ENCODE data around the gene OSBP2.

Gene OSBP2

DNA sequence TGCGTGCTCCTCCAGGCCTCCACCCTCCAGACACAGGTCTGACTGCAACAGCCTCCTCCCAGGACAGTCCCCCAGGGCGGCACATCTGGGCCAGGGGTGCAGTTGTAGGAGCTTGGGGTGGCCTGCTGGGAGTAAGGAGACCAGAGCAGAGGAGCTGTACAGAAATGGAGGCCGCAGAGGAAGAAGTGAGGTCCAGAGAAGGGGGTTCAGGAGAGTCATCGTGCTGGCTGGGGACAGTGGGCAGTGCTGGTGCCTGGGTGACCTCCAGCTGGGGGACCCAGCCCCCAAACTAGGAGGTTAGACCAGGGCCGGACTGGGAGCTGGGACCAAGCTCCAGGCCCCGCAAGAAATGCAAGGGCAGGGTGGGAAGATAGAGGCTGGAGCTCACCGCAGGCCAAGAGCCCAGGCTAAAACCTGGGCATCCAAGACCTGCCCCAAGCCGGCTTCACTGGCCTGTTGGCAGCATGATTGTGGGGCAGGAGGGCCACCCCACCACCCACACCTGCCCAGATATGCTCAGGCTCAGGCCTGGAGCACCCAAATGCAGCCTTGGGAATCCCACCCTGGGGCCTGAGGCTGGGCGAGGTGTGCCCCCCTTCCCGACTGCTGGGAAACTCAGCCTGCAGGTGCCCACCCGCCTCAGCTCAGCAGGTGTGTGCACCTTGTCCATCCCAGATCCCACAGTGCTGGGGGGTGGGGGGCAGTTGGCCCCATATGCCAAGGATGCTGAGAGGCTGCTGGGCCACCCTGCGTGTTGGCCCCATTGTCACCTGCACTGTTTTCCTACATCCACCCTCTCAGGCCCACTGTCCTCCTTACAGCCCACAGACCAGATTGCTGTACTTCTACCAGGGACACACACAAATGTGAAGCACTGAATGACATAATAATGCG lies 177.0 kb downstream of the OSBP2 start:
- TF ChIP-seq EP300 (IDR thresholded peaks at IDR 0.05; ENCODE audit: borderline replicate concordance) (no peak), ZBTB7A (IDR thresholded peaks at IDR 0.05; ENCODE audit: low read depth) (no peak), TCF12 (IDR thresholded peaks at IDR 0.05; ENCODE audit: low read depth) (no peak), EGR1 (IDR thresholded peaks at IDR 0.05) (no peak), CREB1 (IDR thresholded peaks at IDR 0.05; ENCODE audit: low read depth) (no peak), CEBPB (IDR thresholded peaks at IDR 0.05) (no peak)
- TF ChIP-seq, protein P1, sequence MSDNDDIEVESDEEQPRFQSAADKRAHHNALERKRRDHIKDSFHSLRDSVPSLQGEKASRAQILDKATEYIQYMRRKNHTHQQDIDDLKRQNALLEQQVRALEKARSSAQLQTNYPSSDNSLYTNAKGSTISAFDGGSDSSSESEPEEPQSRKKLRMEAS (IDR thresholded peaks at IDR 0.05): no peak

DNA sequence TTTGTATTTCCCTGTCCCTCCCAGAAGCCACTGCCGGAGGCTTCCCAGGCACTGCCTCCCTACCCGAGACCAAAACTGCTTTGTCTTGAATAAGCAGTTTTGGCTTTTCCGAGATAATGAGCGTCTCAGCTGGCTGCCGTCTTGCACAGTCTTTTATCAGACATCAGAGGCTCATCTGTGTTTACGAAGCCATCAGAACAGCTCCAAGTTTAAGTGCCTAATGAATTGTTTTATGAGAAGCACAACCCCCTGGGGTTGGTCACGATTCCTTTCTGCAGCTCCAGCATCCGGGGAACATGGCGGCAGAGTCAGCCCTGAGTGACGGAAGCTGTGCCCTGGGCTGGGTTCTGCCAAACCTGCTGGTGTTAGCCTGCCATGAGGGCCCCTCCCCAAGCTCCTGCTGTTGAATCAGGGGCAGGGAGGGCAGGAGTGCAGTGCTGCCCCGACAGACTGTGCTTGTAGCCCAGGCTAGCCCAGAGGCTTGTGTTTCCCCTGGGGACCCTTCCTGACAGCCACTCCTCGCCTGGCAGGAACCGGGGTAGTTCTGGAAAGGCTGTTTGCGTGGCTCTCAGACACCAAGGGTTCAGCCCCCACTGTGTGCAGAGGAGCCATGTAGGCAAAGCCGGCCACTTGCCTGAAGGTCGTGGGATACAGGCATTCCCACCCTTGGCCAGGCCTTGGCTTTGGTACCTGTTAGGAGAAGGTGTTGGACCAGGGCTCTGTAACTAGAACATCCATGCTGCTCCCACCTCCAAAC lies 177.8 kb downstream of the OSBP2 start:
- TF ChIP-seq, protein P2, sequence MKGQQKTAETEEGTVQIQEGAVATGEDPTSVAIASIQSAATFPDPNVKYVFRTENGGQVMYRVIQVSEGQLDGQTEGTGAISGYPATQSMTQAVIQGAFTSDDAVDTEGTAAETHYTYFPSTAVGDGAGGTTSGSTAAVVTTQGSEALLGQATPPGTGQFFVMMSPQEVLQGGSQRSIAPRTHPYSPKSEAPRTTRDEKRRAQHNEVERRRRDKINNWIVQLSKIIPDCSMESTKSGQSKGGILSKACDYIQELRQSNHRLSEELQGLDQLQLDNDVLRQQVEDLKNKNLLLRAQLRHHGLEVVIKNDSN (IDR thresholded peaks at IDR 0.05): no peak
- TF ChIP-seq CREB1 (IDR thresholded peaks at IDR 0.05; ENCODE audit: low read depth) (no peak), FOXM1 (IDR thresholded peaks at IDR 0.05; ENCODE audit: borderline replicate concordance, low read depth) (no peak), TCF12 (IDR thresholded peaks at IDR 0.05; ENCODE audit: low read depth) (no peak)
- TF ChIP-seq, protein P3, sequence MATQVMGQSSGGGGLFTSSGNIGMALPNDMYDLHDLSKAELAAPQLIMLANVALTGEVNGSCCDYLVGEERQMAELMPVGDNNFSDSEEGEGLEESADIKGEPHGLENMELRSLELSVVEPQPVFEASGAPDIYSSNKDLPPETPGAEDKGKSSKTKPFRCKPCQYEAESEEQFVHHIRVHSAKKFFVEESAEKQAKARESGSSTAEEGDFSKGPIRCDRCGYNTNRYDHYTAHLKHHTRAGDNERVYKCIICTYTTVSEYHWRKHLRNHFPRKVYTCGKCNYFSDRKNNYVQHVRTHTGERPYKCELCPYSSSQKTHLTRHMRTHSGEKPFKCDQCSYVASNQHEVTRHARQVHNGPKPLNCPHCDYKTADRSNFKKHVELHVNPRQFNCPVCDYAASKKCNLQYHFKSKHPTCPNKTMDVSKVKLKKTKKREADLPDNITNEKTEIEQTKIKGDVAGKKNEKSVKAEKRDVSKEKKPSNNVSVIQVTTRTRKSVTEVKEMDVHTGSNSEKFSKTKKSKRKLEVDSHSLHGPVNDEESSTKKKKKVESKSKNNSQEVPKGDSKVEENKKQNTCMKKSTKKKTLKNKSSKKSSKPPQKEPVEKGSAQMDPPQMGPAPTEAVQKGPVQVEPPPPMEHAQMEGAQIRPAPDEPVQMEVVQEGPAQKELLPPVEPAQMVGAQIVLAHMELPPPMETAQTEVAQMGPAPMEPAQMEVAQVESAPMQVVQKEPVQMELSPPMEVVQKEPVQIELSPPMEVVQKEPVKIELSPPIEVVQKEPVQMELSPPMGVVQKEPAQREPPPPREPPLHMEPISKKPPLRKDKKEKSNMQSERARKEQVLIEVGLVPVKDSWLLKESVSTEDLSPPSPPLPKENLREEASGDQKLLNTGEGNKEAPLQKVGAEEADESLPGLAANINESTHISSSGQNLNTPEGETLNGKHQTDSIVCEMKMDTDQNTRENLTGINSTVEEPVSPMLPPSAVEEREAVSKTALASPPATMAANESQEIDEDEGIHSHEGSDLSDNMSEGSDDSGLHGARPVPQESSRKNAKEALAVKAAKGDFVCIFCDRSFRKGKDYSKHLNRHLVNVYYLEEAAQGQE (IDR thresholded peaks at IDR 0.05; ENCODE audit: low read depth): no peak

DNA sequence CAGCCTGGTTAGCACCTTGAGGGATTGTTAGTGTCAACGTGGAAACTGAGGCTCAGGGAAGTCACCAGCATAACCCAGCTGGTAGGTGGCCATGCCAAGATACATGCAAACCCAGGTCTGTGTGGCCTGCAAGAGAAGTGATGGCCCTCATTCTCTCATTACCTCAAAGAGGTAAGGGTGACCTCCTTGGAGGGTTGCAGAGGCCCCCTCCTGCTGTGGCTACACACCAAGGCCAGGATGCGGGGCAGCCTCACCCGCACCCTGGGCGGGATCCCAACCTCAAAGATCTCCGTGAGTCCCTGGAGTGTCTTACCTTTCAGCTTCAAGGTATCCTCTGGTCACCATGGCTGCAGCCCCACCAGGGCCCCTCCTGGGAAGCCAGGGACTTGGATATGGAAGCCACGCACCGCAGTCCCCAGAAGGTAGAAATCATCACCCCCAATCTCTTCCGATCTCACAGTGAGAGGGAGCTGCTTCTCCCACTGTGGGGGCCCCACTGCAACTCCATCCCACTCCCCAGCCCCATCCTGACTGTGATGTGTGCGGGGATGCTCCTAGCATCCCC lies 178.5 kb downstream of the OSBP2 start:
- TF ChIP-seq, protein P3 (IDR thresholded peaks at IDR 0.05; ENCODE audit: low read depth): no peak
- TF ChIP-seq, protein P1 (IDR thresholded peaks at IDR 0.05): no peak
- TF ChIP-seq TEAD4 (IDR thresholded peaks at IDR 0.05) (no peak), CEBPB (IDR thresholded peaks at IDR 0.05) (no peak), FOXM1 (IDR thresholded peaks at IDR 0.05; ENCODE audit: borderline replicate concordance, low read depth) (no peak), YY1 (IDR thresholded peaks at IDR 0.05; ENCODE audit: low read depth) (no peak), TAF1 (IDR thresholded peaks at IDR 0.05; ENCODE audit: low read depth) (no peak), NFIC (IDR thresholded peaks at IDR 0.05) (no peak), RAD21 (IDR thresholded peaks at IDR 0.05; ENCODE audit: low read depth) (no peak), ZBTB7A (IDR thresholded peaks at IDR 0.05; ENCODE audit: low read depth) (no peak)

DNA sequence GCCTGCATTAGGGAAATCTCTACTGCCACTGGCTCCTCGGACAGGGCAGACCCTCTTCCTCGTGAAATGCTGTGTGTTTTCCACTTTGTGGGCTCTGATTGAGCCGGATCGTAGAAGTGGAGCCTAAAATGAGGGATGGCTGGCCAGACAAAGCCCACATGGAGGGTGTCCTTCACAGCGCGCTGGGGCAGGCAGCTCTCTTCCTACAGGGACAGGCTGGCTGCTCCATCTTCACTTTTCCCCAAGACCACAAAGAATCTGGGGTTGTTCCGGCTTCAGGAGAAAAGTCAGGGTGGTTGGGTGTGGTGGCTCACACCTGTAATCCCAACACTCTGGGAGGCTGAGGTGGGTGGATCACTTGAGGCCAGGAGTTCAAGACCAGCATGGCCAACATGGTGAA lies 179.0 kb downstream of the OSBP2 start:
- TF ChIP-seq EGR1 (IDR thresholded peaks at IDR 0.05): no peak
- no peak for TF ChIP-seq RAD21 (IDR thresholded peaks at IDR 0.05; ENCODE audit: low read depth)
- no peak for TF ChIP-seq TAF1 (IDR thresholded peaks at IDR 0.05; ENCODE audit: low read depth)
- TF ChIP-seq YY1 (IDR thresholded peaks at IDR 0.05; ENCODE audit: low read depth): no peak
- no peak for TF ChIP-seq FOXM1 (IDR thresholded peaks at IDR 0.05; ENCODE audit: borderline replicate concordance, low read depth)
- TF ChIP-seq ZBTB7A (IDR thresholded peaks at IDR 0.05; ENCODE audit: low read depth): no peak
- TF ChIP-seq, protein P1 (IDR thresholded peaks at IDR 0.05): no peak
- no peak for TF ChIP-seq TEAD4 (IDR thresholded peaks at IDR 0.05)

DNA sequence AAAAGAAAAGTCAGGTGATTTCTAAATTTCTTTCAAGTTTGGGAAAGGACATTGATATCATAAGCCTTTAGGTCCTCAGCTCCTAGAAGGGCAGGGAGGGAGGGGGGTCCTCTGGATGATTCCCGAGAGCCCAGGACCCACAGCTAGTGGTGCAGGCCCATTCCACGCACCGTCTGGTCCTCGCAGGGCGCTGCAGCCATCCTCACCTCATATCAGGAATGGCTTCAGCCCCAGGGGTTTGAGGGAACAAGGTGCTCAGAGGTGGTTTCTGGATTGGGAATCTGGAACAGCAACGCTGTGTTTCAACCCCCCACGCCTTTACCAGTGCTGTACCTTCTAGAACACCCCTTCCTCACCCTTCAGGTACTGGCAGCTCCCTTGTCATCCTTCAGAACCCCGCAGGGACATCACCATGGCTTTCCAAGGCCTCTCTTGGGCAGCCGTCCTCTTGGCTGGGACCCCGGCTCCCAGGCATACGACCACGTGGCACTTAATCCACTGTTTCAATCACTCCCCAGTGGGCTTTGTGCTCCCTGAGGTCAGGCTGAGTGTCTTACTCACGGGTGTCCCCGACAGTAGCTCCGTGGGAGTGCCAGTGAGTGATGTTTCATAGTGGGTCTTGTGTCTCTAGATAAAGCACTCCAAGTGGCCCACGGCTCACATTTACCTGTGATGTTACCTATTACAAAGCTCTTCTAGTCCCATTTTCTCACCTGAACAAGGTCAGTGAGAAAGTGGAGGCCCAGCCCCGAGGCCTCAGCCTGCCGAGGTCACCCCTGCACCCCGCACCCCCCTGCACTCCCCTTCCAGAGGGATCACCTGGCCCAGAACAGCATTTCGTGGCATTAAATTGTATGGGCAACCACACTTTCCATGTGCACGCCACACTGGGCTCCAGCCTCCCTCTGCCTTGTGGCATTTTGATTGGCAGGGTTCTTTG lies 180.0 kb downstream of the OSBP2 start:
- TF ChIP-seq, protein P2 (IDR thresholded peaks at IDR 0.05): no peak
- TF ChIP-seq TAF1 (IDR thresholded peaks at IDR 0.05; ENCODE audit: low read depth) (no peak), CREB1 (IDR thresholded peaks at IDR 0.05; ENCODE audit: low read depth) (no peak), TEAD4 (IDR thresholded peaks at IDR 0.05) (no peak), RAD21 (IDR thresholded peaks at IDR 0.05; ENCODE audit: low read depth) (no peak), EGR1 (IDR thresholded peaks at IDR 0.05) (no peak), EP300 (IDR thresholded peaks at IDR 0.05; ENCODE audit: borderline replicate concordance) (no peak), CEBPB (IDR thresholded peaks at IDR 0.05) (no peak), NFIC (IDR thresholded peaks at IDR 0.05) (no peak), TCF12 (IDR thresholded peaks at IDR 0.05; ENCODE audit: low read depth) (no peak), YY1 (IDR thresholded peaks at IDR 0.05; ENCODE audit: low read depth) (no peak), ZBTB7A (IDR thresholded peaks at IDR 0.05; ENCODE audit: low read depth) (no peak), FOXM1 (IDR thresholded peaks at IDR 0.05; ENCODE audit: borderline replicate concordance, low read depth) (no peak)
- TF ChIP-seq, protein P3 (IDR thresholded peaks at IDR 0.05; ENCODE audit: low read depth): no peak
- TF ChIP-seq, protein P1 (IDR thresholded peaks at IDR 0.05): no peak

Measured in Ishikawa (cell line).